ENCODE results near the gene TNS1. TPM values are rescaled to one million over a fixed set of nuclear protein-coding genes. Genes with fewer than 3 reads are reported as not detected.

Gene TNS1
- total and polyA plus RNA-seq, 7 experiments from 2014 or later: 0.50 to 5.0 (median 0.81) TPM; not detected in 2

DNA sequence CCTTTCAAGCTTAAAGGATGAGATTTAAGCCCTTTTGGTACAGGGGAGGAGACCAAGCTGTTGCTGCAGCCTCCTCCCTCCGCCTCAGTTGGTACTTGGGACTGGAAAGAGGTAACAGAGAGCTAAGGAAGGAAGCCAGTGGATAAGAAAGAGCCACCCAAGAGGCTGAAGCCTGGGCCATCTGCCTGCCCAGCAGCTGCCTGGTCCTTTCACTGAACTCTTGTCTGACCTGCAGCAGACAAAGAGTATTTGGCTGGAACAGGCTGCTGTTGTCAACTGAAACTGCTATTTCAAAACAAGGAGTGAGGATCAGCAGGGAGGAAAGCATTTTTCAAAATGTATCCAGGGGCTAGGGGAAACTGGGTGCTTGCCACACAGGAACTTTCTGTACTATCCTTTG lies 30.3 kb downstream of the TNS1 start:
- CTCF ChIA-PET: interaction anchor here (0.6 kb wide), 1 partner anchor 180 kb away, joined by 5 read pairs; no protein-coding TSS in a partner anchor

DNA sequence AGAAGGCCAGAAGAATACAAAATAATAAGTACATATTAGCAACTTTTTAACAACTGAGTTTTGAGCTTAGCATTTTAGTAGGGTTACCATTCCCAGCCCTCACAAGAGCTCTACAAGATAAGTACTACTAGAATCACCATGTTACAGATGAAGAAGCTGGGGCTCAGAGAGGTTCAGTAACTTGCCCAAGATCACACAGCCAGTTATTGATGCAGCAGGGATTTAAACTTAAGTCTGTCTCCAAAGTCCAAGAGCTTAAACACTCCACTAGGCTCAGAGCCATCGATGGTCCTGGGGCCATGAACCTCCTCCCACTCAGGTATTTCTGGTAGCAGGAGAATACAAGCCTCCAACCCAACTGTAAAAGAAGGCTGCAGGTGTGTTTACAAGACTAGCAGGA lies 30.8 kb downstream of the TNS1 start:
- Mint-ChIP-seq H3K27me3 (peaks cover 0 to 20% (median 7%) of the 10 kb centered on the region in 5 donors), H3K9me3 (peaks cover 0 to 4% (median 0%) of the 10 kb centered on the region in 11 donors), H3K27ac (no peak overlapping the region), H3K4me1 (no peaks in the 10 kb centered on the region), H3K36me3 (no peaks in the 10 kb centered on the region), H3K4me3 (no peak overlapping the region)
- POLR2A ChIA-PET: no interaction called here
- H3K4me1 ChIP-seq (ENCODE audit: control insufficient read depth in 2 of 2, insufficient read depth in 2 of 2, low read length in 2 of 2): no peaks in the 10 kb centered on the region
- H3K9me3 ChIP-seq (ENCODE audit: control insufficient read depth in 2 of 3, low read length in 3 of 3): no peaks in the 10 kb centered on the region
- ATAC-seq (no peak), DNase-seq (no peak)
- H3K36me3 ChIP-seq (ENCODE audit: control insufficient read depth in 2 of 3, insufficient read depth in 3 of 3, low read length in 3 of 3): no peaks in the 10 kb centered on the region
- intact Hi-C loops (cut with micrococcal nuclease): no loop called here
- no peak overlapping the region for H3K4me3 ChIP-seq (ENCODE audit: low read length)
- CTCF ChIA-PET: interaction anchor here (0.6 kb wide), 1 partner anchor 180 kb away, joined by 5 read pairs; no protein-coding TSS in a partner anchor
- H3K27ac ChIP-seq (ENCODE audit: low read depth, low read length): no peak overlapping the region
- no peaks in the 10 kb centered on the region for H3K27me3 ChIP-seq (ENCODE audit: control insufficient read depth in 2 of 2, insufficient read depth in 2 of 2, low read length in 2 of 2)

More for the DNA sequence above, 30.3 kb downstream of the TNS1 start:
- intact Hi-C loops (cut with micrococcal nuclease): no loop called here
- H3K36me3 ChIP-seq (ENCODE audit: control insufficient read depth in 2 of 3, insufficient read depth in 3 of 3, low read length in 3 of 3): no peaks in the 10 kb centered on the region
- ATAC-seq (no peak), DNase-seq (no peak)
- no peaks in the 10 kb centered on the region for H3K9me3 ChIP-seq (ENCODE audit: control insufficient read depth in 2 of 3, low read length in 3 of 3)
- H3K4me3 Mint-ChIP-seq: no peak overlapping the region
- H3K27me3 Mint-ChIP-seq: peaks cover 0 to 20% (median 7%) of the 10 kb centered on the region in 5 donors
- H3K27ac ChIP-seq (ENCODE audit: low read depth, low read length): no peak overlapping the region
- H3K4me3 ChIP-seq (ENCODE audit: low read length): no peak overlapping the region
- peaks cover 0 to 3% (median 0%) of the 10 kb centered on the region in 11 donors for H3K9me3 Mint-ChIP-seq
- no peaks in the 10 kb centered on the region for H3K36me3 Mint-ChIP-seq
- no peaks in the 10 kb centered on the region for H3K4me1 ChIP-seq (ENCODE audit: control insufficient read depth in 2 of 2, insufficient read depth in 2 of 2, low read length in 2 of 2)
- no peaks in the 10 kb centered on the region for H3K27me3 ChIP-seq (ENCODE audit: control insufficient read depth in 2 of 2, insufficient read depth in 2 of 2, low read length in 2 of 2)
- POLR2A ChIA-PET: no interaction called here
- no peak overlapping the region for H3K27ac Mint-ChIP-seq
- H3K4me1 Mint-ChIP-seq: no peaks in the 10 kb centered on the region

DNA sequence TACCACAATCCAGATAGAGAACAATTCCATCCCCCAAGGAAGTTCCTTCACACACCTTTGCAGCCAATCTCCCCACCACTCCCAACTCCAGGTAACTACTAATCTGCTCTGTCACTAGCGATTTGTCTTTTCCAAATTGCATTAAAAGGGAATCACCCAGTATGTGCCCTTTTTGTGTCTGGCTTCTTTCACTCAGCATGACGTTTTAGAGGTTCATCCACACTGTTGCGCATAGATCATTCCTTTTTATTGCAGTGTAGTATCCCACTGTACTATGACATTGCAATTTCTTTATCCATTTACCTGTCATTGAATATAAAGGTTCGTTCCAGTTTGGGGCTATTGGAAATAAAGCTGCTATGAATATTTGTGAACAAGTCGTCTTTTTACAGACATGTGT lies 31.6 kb downstream of the TNS1 start:
- H3K36me3 Mint-ChIP-seq: no peaks in the 10 kb centered on the region
- no peak for DNase-seq
- Histone ChIP-seq H3K27ac (ENCODE audit: low read depth, low read length) (no peak overlapping the region), H3K27me3 (ENCODE audit: control insufficient read depth in 2 of 2, insufficient read depth in 2 of 2, low read length in 2 of 2) (no peaks in the 10 kb centered on the region), H3K36me3 (ENCODE audit: control insufficient read depth in 2 of 3, insufficient read depth in 3 of 3, low read length in 3 of 3) (no peaks in the 10 kb centered on the region), H3K4me3 (ENCODE audit: low read length) (no peak overlapping the region), H3K9me3 (ENCODE audit: control insufficient read depth in 2 of 3, low read length in 3 of 3) (no peaks in the 10 kb centered on the region), H3K4me1 (ENCODE audit: control insufficient read depth in 2 of 2, insufficient read depth in 2 of 2, low read length in 2 of 2) (no peaks in the 10 kb centered on the region)
- ChIA-PET POLR2A (no interaction called here), CTCF (no interaction called here)
- intact Hi-C loops (cut with micrococcal nuclease): no loop called here
- ATAC-seq: no peak
- H3K27ac Mint-ChIP-seq: no peak overlapping the region
- H3K4me1 Mint-ChIP-seq: no peaks in the 10 kb centered on the region
- H3K9me3 Mint-ChIP-seq: peaks cover 0 to 4% (median 0%) of the 10 kb centered on the region in 11 donors
- no peak overlapping the region for H3K4me3 Mint-ChIP-seq
- H3K27me3 Mint-ChIP-seq: peaks cover 0 to 22% (median 7%) of the 10 kb centered on the region in 5 donors

DNA sequence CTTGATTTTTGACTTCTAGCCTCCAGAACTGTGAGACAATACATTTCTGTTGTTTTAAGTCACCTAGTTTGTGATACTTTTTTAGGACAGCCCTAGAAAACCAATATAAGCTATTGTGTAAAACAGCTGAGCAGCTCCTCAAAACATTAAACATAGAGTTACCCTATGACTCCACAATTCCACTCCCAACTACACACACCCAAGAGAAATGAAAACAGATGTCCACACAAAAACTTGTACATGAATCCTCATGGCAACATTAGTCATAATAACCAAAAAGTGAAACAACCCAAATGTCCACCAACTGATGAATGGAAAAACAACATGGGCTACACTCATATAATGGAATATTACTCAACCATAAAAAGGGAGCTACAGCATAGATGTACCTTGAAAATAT lies 32.6 kb downstream of the TNS1 start:
- no peaks in the 10 kb centered on the region for H3K36me3 ChIP-seq (ENCODE audit: control insufficient read depth in 2 of 3, insufficient read depth in 3 of 3, low read length in 3 of 3)
- Mint-ChIP-seq H3K36me3 (no peaks in the 10 kb centered on the region), H3K27me3 (peaks cover 0 to 22% (median 11%) of the 10 kb centered on the region in 5 donors), H3K9me3 (peaks cover 0 to 4% (median 0%) of the 10 kb centered on the region in 11 donors), H3K4me3 (peak overlapping the region in 1 of 10 donors; percentile 18), H3K27ac (no peak overlapping the region), H3K4me1 (no peaks in the 10 kb centered on the region)
- H3K27ac ChIP-seq (ENCODE audit: low read depth, low read length): no peak overlapping the region
- H3K27me3 ChIP-seq (ENCODE audit: control insufficient read depth in 2 of 2, insufficient read depth in 2 of 2, low read length in 2 of 2): no peaks in the 10 kb centered on the region
- no peak overlapping the region for H3K4me3 ChIP-seq (ENCODE audit: low read length)
- CTCF ChIA-PET: no interaction called here
- intact Hi-C loops (cut with micrococcal nuclease): no loop called here
- ATAC-seq (no peak), DNase-seq (no peak)
- H3K9me3 ChIP-seq (ENCODE audit: control insufficient read depth in 2 of 3, low read length in 3 of 3): no peaks in the 10 kb centered on the region
- POLR2A ChIA-PET: no interaction called here
- no peaks in the 10 kb centered on the region for H3K4me1 ChIP-seq (ENCODE audit: control insufficient read depth in 2 of 2, insufficient read depth in 2 of 2, low read length in 2 of 2)

DNA sequence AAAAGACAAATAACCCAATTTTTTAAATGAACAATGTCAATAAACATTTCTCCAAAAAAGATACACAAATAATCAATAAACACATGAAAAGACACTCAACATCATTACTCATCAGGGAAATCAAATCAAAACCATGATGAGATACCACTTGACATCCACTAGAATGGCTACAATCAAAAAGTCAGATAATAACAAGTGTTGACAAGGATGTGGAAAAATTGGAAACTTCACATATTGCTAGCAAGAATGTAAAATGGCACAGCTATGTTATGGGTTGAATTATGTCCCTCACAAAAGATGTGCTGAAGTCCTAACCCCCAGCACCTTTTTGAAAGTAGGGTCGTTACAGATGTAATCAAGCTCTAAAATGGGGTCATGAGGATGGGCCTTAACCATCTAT lies 33.2 kb downstream of the TNS1 start:
- H3K4me1 Mint-ChIP-seq: peaks cover 0 to 2% (median 0%) of the 10 kb centered on the region in 7 donors
- peaks cover 0 to 22% (median 9%) of the 10 kb centered on the region in 5 donors for H3K27me3 Mint-ChIP-seq
- no peaks in the 10 kb centered on the region for H3K36me3 Mint-ChIP-seq
- ATAC-seq (no peak), DNase-seq (no peak)
- Histone ChIP-seq H3K27ac (ENCODE audit: low read depth, low read length) (no peak overlapping the region), H3K9me3 (ENCODE audit: control insufficient read depth in 2 of 3, low read length in 3 of 3) (no peaks in the 10 kb centered on the region), H3K27me3 (ENCODE audit: control insufficient read depth in 2 of 2, insufficient read depth in 2 of 2, low read length in 2 of 2) (no peaks in the 10 kb centered on the region), H3K36me3 (ENCODE audit: control insufficient read depth in 2 of 3, insufficient read depth in 3 of 3, low read length in 3 of 3) (no peaks in the 10 kb centered on the region), H3K4me3 (ENCODE audit: low read length) (no peak overlapping the region), H3K4me1 (ENCODE audit: control insufficient read depth in 2 of 2, insufficient read depth in 2 of 2, low read length in 2 of 2) (no peaks in the 10 kb centered on the region)
- H3K27ac Mint-ChIP-seq: no peak overlapping the region
- intact Hi-C loops (cut with micrococcal nuclease): no loop called here
- peaks cover 0 to 4% (median 0%) of the 10 kb centered on the region in 11 donors for H3K9me3 Mint-ChIP-seq
- H3K4me3 Mint-ChIP-seq: no peak overlapping the region
- ChIA-PET POLR2A (no interaction called here), CTCF (no interaction called here)

DNA sequence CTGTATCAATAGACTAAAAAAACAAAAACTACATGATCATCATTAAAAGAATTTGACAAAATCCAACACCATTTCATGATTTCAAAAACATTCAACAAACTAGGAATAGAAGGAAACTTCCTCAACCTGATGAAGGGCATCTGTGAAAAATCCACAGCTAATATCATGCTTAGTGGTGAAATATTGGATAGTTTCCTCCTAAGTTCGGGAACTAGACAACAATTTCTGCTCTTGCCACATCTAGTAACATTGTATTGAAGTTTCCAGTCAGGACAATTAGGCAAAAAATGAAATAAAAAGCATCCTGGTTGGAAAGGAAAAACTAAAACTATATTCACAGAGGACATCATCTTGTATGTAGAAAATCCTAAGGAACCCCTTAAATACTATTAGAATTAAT lies 34.8 kb downstream of the TNS1 start:
- Mint-ChIP-seq H3K27ac (no peak overlapping the region), H3K27me3 (peaks cover 0 to 22% (median 5%) of the 10 kb centered on the region in 5 donors), H3K4me3 (no peak overlapping the region), H3K9me3 (peaks cover 0 to 4% (median 0%) of the 10 kb centered on the region in 11 donors), H3K4me1 (peaks cover 0 to 2% (median 0%) of the 10 kb centered on the region in 7 donors), H3K36me3 (no peaks in the 10 kb centered on the region)
- intact Hi-C loops (cut with micrococcal nuclease): no loop called here
- Histone ChIP-seq H3K4me3 (ENCODE audit: low read length) (no peak overlapping the region), H3K27me3 (ENCODE audit: control insufficient read depth in 2 of 2, insufficient read depth in 2 of 2, low read length in 2 of 2) (no peaks in the 10 kb centered on the region), H3K36me3 (ENCODE audit: control insufficient read depth in 2 of 3, insufficient read depth in 3 of 3, low read length in 3 of 3) (no peaks in the 10 kb centered on the region), H3K27ac (ENCODE audit: low read depth, low read length) (no peak overlapping the region), H3K4me1 (ENCODE audit: control insufficient read depth in 2 of 2, insufficient read depth in 2 of 2, low read length in 2 of 2) (no peaks in the 10 kb centered on the region), H3K9me3 (ENCODE audit: control insufficient read depth in 2 of 3, low read length in 3 of 3) (no peaks in the 10 kb centered on the region)
- ChIA-PET CTCF (no interaction called here), POLR2A (no interaction called here)
- ATAC-seq (no peak), DNase-seq (no peak)

DNA sequence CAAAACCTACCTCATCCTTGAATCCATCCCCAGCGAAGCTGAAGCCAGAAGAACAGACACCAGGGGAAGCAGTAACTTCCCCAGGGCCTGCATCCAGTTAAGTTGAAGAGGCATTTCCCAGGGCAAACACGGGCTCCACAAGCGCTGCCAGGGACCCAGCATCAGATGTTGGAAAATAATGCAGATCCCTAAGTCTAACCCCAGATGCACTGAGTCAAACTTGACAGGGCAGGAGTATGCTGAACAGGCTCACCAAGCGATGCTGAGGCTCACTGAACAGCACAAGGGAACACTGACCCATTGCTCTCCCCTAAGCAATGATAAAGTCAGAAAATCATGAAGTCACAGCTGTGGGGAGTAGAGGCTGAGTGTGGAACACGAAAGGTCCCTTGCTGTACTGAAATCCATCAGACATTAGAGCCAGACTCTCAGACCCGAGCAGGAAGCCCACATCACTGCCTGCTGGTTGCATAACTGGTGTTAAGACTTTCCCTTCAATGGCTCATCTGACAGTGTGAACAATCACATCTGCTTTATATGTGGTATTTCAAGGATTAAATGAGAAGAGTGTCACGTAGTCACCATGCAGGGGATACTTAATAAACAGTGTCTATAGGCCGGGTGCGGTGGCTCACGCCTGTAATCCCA lies 36.2 kb downstream of the TNS1 start:
- Mint-ChIP-seq H3K27ac (no peak overlapping the region), H3K9me3 (peaks cover 0 to 4% (median 0%) of the 10 kb centered on the region in 11 donors), H3K4me1 (peaks cover 0 to 2% (median 0%) of the 10 kb centered on the region in 7 donors), H3K27me3 (peaks cover 0 to 19% (median 5%) of the 10 kb centered on the region in 5 donors), H3K4me3 (no peak overlapping the region), H3K36me3 (no peaks in the 10 kb centered on the region)
- intact Hi-C loops (cut with micrococcal nuclease): no loop called here
- H3K9me3 ChIP-seq (ENCODE audit: control insufficient read depth in 2 of 3, low read length in 3 of 3): no peaks in the 10 kb centered on the region
- no peak for ATAC-seq
- no peak overlapping the region for H3K27ac ChIP-seq (ENCODE audit: low read depth, low read length)
- no peaks in the 10 kb centered on the region for H3K4me1 ChIP-seq (ENCODE audit: control insufficient read depth in 2 of 2, insufficient read depth in 2 of 2, low read length in 2 of 2)
- no peaks in the 10 kb centered on the region for H3K36me3 ChIP-seq (ENCODE audit: control insufficient read depth in 2 of 3, insufficient read depth in 3 of 3, low read length in 3 of 3)
- DNase-seq: no peak
- ChIA-PET POLR2A (no interaction called here), CTCF (interaction anchor here (0.7 kb wide), 1 partner anchor 92 kb away, joined by 4 read pairs; no protein-coding TSS in a partner anchor)
- no peak overlapping the region for H3K4me3 ChIP-seq (ENCODE audit: low read length)
- no peaks in the 10 kb centered on the region for H3K27me3 ChIP-seq (ENCODE audit: control insufficient read depth in 2 of 2, insufficient read depth in 2 of 2, low read length in 2 of 2)
